ENCODE measurements around the gene MAX. TPM values are rescaled to one million over a fixed set of nuclear protein-coding genes. Genes with fewer than 3 reads are reported as not detected.

MAX gene
- total and polyA plus RNA-seq, 9 of the 15 experiments (the other 6 are each of a cell fraction or from before 2014, with no cell fraction given), result 15.4 to 96.5 (median 51.6) TPM

DNA sequence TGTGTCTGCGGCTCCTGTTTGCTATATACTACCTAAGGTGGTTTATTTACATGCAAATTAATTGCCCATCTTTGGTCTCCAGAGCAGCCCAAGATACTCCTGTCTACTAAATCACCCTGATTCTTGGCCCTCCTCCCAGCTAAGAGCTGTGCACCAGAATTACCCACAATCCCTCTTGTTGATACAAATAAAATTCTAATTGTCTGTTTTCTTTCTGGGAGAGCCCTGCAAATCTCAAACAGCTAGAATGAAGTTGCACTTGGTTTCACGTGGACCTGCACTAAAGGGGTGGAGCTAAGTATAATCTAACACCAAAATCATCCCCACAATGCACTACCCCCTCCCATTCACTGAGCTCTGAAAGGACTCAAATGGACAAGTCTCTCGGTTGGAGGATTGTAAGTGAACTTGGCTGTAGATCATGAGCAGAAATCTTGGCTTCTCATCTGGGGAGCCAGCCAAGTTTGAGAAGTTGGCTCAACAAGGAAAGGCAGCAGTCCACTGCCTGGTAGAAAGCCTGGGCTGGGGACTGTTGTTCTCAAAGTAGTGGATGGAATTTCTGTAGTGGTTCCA lies 6.6 kb downstream of the MAX start (continued):
- TF ChIP-seq VEZF1 (CRISPR knock-in tag; IDR thresholded peaks at IDR 0.05), result peak; percentile 52; the same call in 1 of the 2 replicates
- no peak for TF ChIP-seq AFF4 (CRISPR knock-in tag; IDR thresholded peaks at IDR 0.05)
- no peak for TF ChIP-seq ZNF445 (CRISPR knock-in tag; IDR thresholded peaks at IDR 0.05; ENCODE audit: low read depth)
- TF ChIP-seq MCM3 (IDR thresholded peaks at IDR 0.05), result no peak
- no peak for TF ChIP-seq ID3 (CRISPR knock-in tag; IDR thresholded peaks at IDR 0.05)
- TF ChIP-seq ID3 (tag; IDR thresholded peaks at IDR 0.05), result no peak
- TF ChIP-seq ZNF695 (CRISPR knock-in tag; IDR thresholded peaks at IDR 0.05), result no peak
- TF ChIP-seq GATA2 (CRISPR knock-in tag; IDR thresholded peaks at IDR 0.05), result no peak
- no peak for TF ChIP-seq POLR2AphosphoS5 (IDR thresholded peaks at IDR 0.05; ENCODE audit: control insufficient read depth, insufficient read depth, low read depth, low read length)

Measured in K562 (cell line).